Measurements from ENCODE around the gene PGAM5.
"Not testable (repeated sequence)": the region's sequence is repeated elsewhere in the genome, so short reads cannot be mapped to it uniquely, and the experiment has no call there.

PGAM5 gene

GRCh38 chr12:132689227-132689626 lies 21.4 kb upstream of the PGAM5 start:
- DNase-seq: no peak

GRCh38 chr12:132690112-132690511 lies 20.5 kb upstream of the PGAM5 start:
- DNase-seq: no peak

GRCh38 chr12:132692030-132692429 lies 18.6 kb upstream of the PGAM5 start:
- not testable (repeated sequence) for DNase-seq

- DNase-seq: not testable (repeated sequence)
Measured at GRCh38 chr12:132694888-132695287, 15.8 kb upstream of the PGAM5 start.

- DNase-seq: no peak
Measured at GRCh38 chr12:132695431-132695830, 15.2 kb upstream of the PGAM5 start.

GRCh38 chr12:132698341-132698740 lies 12.3 kb upstream of the PGAM5 start:
- DNase-seq: no peak

GRCh38 chr12:132700212-132700822 lies 10.3 kb upstream of the PGAM5 start:
- DNase-seq: no peak

GRCh38 chr12:132702640-132703039 lies 8.0 kb upstream of the PGAM5 start:
- DNase-seq: no peak

GRCh38 chr12:132703641-132704040 lies 7.0 kb upstream of the PGAM5 start:
- DNase-seq: no peak

GRCh38 chr12:132707241-132707640 lies 3.4 kb upstream of the PGAM5 start:
- no peak for DNase-seq

- DNase-seq: no peak
Measured at GRCh38 chr12:132708150-132708549, 2.5 kb upstream of the PGAM5 start.

GRCh38 chr12:132710043-132710404 lies 618 bp upstream of the PGAM5 start:
- DNase-seq: no peak

GRCh38 chr12:132711080-132711843 lies 620 bp downstream of the PGAM5 start:
- DNase-seq: no peak

- no peak for DNase-seq
Measured at GRCh38 chr12:132713123-132713522, 2.5 kb downstream of the PGAM5 start.

GRCh38 chr12:132715874-132716273 lies 5.2 kb downstream of the PGAM5 start:
- no peak for DNase-seq

- no peak for DNase-seq
Measured at GRCh38 chr12:132716356-132716755, 5.7 kb downstream of the PGAM5 start.

- no peak for DNase-seq
Measured at GRCh38 chr12:132717011-132717410, 6.4 kb downstream of the PGAM5 start.

GRCh38 chr12:132717531-132718387 lies 7.1 kb downstream of the PGAM5 start:
- DNase-seq: no peak

GRCh38 chr12:132718644-132719043 lies 8.0 kb downstream of the PGAM5 start:
- DNase-seq: no peak

GRCh38 chr12:132719141-132719953 lies 8.7 kb downstream of the PGAM5 start:
- DNase-seq: no peak

GRCh38 chr12:132719954-132720324 lies 9.3 kb downstream of the PGAM5 start:
- no peak for DNase-seq

- no peak for DNase-seq
Measured at GRCh38 chr12:132720606-132721345, 10.1 kb downstream of the PGAM5 start.

All from NK-92 treated with Interleukin-12 subunit alpha and Interleukin-12 subunit beta, amount 100 ng/mL, for 24 hours (cell line).